Common myeloid progenitor, CD34-positive (primary cell): ENCODE measurements around the gene DHRSX.

Source experiments
- CTCF ChIA-PET: fragments of 350-600 bp; sonication (Branson Sonifier 250); formaldehyde crosslinking; loops from one replicate; lab custom pipeline; 2021; ENCODE audit warnings: antibody characterized with exemption; lab: Charles Lee
- POLR2A ChIA-PET: fragments of 350-600 bp; sonication (Branson Sonifier 250); formaldehyde crosslinking; loops from one replicate; lab custom pipeline; 2021; ENCODE audit warnings: antibody characterized with exemption; lab: Charles Lee
- DNase-seq, 3 donors: peaks; one replicate each; pipeline versions ENCODE4 v3.0.0 to v3.0.0-alpha.2; 2013
- H3K27ac ChIP-seq, 2 experiments: 1 replicate in 1 of 2; 2 replicates in 1 of 2; pipeline ENCODE4 v1.7.0; 2013; ENCODE audit warnings: inconsistent platforms in 2 of 2, low read length in 2 of 2, mild to moderate bottlenecking in 2 of 2, low read depth in 1 of 2, moderate library complexity in 1 of 2; ENCODE audit not compliant: severe bottlenecking in 2 of 2, insufficient read depth in 1 of 2, poor library complexity in 1 of 2
- H3K27me3 ChIP-seq, 5 experiments: replicated peaks in 2 of 5; 1 replicate in 3 of 5; 2 replicates in 2 of 5; pipeline versions ENCODE4 v1.6.1 to v1.7.0; 2013; ENCODE audit warnings: low read length in 4 of 5, mild to moderate bottlenecking in 2 of 5, moderate library complexity in 2 of 5, inconsistent platforms in 1 of 5; ENCODE audit not compliant: insufficient read depth in 5 of 5, control insufficient read depth in 4 of 5
- H3K36me3 ChIP-seq, 4 experiments: 1 replicate in 2 of 4; 2 replicates in 2 of 4; pipeline versions ENCODE4 v1.6.1 to v1.7.0; 2013; ENCODE audit warnings: low read length in 3 of 4, control low read depth in 1 of 4, mild to moderate bottlenecking in 1 of 4; ENCODE audit not compliant: control insufficient read depth in 4 of 4, insufficient read depth in 4 of 4
- H3K4me1 ChIP-seq, 4 experiments: 1 replicate in 3 of 4; 2 replicates in 1 of 4; pipeline versions ENCODE4 v1.6.1 to v1.7.1; 2013; ENCODE audit warnings: low read length in 3 of 4, mild to moderate bottlenecking in 3 of 4, control low read depth in 1 of 4, inconsistent platforms in 1 of 4, moderate library complexity in 1 of 4; ENCODE audit not compliant: control insufficient read depth in 4 of 4, insufficient read depth in 4 of 4; ENCODE audit errors: control extremely low read depth in 1 of 4
- H3K4me3 ChIP-seq, 7 experiments: 1 replicate in 4 of 7; 2 replicates in 3 of 7; pipeline versions ENCODE4 v1.5.1 to v1.7.0; 2013; ENCODE audit warnings: mild to moderate bottlenecking in 7 of 7, low read length in 6 of 7, moderate library complexity in 6 of 7, inconsistent platforms in 2 of 7, low read depth in 2 of 7, control low read depth in 1 of 7; ENCODE audit not compliant: insufficient read depth in 4 of 7, control insufficient read depth in 1 of 7; ENCODE audit errors: extremely low read depth in 1 of 7
- H3K9me3 ChIP-seq, 5 experiments: 1 replicate in 4 of 5; 2 replicates in 1 of 5; pipeline versions ENCODE4 v1.6.1 to v1.7.1; 2013; ENCODE audit warnings: low read length in 4 of 5, mild to moderate bottlenecking in 2 of 5, inconsistent platforms in 1 of 5, low read depth in 1 of 5, moderate library complexity in 1 of 5; ENCODE audit not compliant: control insufficient read depth in 4 of 5, insufficient read depth in 2 of 5; ENCODE audit errors: control extremely low read depth in 1 of 5
- WGBS: methylation state at CpG from one replicate; pipeline ENCODE4 v1.1.5; 2013; ENCODE audit not compliant: insufficient coverage; 5-methylcytosine and 5-hydroxymethylcytosine counted together

Gene DHRSX

DNA sequence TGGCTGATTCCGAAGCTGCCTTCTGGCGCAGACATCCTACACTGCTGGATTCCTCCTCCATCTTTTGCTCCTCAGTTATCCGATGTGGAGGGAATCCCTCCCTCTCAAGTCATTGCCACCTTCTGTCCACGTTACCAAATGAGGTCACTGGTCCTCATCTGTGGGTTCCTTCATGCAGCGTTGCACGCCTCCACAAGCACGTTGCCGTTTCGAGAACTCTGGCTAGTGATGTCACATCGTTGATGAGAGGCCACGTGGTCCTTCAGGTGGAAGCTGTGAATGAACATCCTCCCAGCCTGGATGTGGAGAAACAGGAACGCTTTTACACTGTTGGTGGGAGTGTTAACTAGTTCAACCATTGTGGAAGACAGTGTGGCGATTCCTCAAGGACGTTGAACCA is 323.2 kb downstream of the DHRSX start:
- Histone ChIP-seq H3K9me3 (no peaks in the 10 kb centered on the region), H3K4me3 (no peak overlapping the region), H3K27me3 (no peaks in the 10 kb centered on the region), H3K4me1 (peaks cover 0 to 3% (median 1%) of the 10 kb centered on the region in 4 experiments), H3K27ac (no peak overlapping the region), H3K36me3 (no peaks in the 10 kb centered on the region)
- CTCF ChIA-PET, result no interaction called here
- DNase-seq, result no peak
- WGBS, result 100% methylated on average over 11 of the region's 14 CpGs
- POLR2A ChIA-PET, result no interaction called here

DNA sequence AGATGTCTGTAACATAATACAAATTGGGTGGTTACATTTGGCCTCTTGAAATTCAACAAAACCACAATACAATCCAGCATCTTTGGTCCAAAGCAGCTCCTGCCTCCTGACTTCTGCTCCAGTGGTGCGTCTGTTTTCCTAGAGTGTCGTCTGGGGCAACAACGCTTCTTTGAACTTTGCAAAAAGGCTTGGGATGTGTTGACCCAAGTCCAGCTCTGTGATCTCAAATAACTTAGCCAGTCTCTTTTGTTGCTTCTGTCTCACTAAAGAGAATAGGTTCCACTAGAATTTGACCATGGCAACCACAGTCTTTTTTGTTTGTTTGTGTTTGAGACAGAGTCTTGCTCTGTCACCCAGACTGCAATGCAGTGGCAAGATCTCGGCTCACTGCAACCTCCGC is 324.0 kb downstream of the DHRSX start:
- Histone ChIP-seq H3K9me3 (no peaks in the 10 kb centered on the region), H3K4me3 (no peak overlapping the region), H3K4me1 (peaks cover 0 to 3% (median 1%) of the 10 kb centered on the region in 4 experiments), H3K27ac (no peak overlapping the region), H3K36me3 (no peaks in the 10 kb centered on the region), H3K27me3 (no peaks in the 10 kb centered on the region)
- POLR2A ChIA-PET, result no interaction called here
- DNase-seq, result no peak
- 98% methylated on average over 4 of the region's 5 CpGs for WGBS
- CTCF ChIA-PET, result no interaction called here

DNA sequence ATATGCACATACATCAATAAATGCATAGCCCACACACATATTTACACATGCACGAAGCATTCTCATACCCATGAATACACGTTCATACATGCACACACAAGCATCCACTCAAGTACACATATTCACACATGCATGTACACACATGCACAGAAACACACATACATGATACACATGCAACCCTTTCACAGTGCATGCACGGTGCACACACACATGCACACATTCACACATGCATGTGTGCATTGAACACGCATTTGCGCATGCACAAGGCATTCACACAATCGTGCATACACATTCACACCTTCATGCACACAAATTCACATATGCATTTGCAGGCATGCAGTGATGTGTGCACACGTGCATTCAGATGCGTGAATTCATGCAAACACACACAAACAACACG is 324.5 kb downstream of the DHRSX start:
- H3K4me3 ChIP-seq, result no peak overlapping the region
- no peaks in the 10 kb centered on the region for H3K36me3 ChIP-seq
- POLR2A ChIA-PET, result no interaction called here
- CTCF ChIA-PET, result no interaction called here
- no peak overlapping the region for H3K27ac ChIP-seq
- no peak for DNase-seq
- no peaks in the 10 kb centered on the region for H3K27me3 ChIP-seq
- H3K9me3 ChIP-seq, result no peaks in the 10 kb centered on the region
- peaks cover 0 to 3% (median 1%) of the 10 kb centered on the region in 4 experiments for H3K4me1 ChIP-seq
- 91% methylated on average over 9 of the region's 9 CpGs for WGBS

DNA sequence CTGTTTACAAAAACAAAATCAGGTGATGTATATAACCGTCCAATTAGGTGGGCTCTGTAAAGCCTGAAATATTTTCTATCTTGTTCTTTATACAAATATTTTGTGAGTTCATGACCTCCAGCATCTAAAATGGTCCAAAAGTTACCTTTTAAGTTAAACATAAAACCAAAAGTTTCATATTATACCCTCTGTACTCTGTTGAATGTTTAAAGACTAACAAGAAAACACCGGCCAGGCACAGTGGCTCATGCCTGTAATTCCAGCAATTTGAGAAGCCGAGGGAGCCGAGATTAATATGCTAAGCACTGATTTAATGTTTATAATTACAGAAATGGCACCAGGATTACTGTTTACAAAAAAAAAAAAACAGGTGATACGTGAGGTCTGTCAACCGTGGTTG is 328.4 kb downstream of the DHRSX start:
- H3K36me3 ChIP-seq, result no peaks in the 10 kb centered on the region
- no peak overlapping the region for H3K4me3 ChIP-seq
- DNase-seq, result no peak
- H3K9me3 ChIP-seq, result no peaks in the 10 kb centered on the region
- ChIA-PET CTCF (no interaction called here), POLR2A (no interaction called here)
- 83% methylated on average over 2 of the region's 6 CpGs for WGBS
- H3K27me3 ChIP-seq, result no peaks in the 10 kb centered on the region
- H3K4me1 ChIP-seq, result peaks cover 0 to 3% (median 0%) of the 10 kb centered on the region in 4 experiments
- H3K27ac ChIP-seq, result no peak overlapping the region
